GM19463 (cell line): Measurements from ENCODE around the gene MYO5A.
A peak's percentile ranks its signal among the peaks of the same experiment; 100 is the strongest.

Experiments used
- ATAC-seq: cut with Tn5 transposase; IDR thresholded peaks from one replicate; pipeline ENCODE4 v1.9.1; 2021; ENCODE audit warnings: mild to moderate bottlenecking, moderate library complexity; ENCODE audit not compliant: unreplicated experiment

The MYO5A gene

DNA sequence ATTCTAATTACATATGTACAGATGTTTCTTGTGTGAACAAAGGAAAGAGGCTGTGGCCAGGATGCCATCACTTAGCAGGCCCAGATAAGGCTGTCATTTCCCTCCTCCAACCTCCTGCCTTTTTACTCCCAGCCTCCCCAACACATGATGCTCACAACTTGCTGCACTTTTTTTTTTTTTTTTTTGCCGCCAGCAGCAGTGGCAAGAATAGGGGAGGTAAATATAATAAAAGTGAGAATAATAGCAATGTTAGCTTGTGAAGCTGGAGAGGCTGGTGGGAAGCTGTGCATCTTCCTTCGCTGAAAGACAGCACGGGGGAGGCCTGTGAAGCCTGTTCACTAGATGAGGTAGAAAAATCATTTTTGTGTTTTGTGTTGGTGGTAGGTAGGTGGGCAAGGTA, 190.6 kb downstream of the MYO5A start:
- no peak for ATAC-seq

DNA sequence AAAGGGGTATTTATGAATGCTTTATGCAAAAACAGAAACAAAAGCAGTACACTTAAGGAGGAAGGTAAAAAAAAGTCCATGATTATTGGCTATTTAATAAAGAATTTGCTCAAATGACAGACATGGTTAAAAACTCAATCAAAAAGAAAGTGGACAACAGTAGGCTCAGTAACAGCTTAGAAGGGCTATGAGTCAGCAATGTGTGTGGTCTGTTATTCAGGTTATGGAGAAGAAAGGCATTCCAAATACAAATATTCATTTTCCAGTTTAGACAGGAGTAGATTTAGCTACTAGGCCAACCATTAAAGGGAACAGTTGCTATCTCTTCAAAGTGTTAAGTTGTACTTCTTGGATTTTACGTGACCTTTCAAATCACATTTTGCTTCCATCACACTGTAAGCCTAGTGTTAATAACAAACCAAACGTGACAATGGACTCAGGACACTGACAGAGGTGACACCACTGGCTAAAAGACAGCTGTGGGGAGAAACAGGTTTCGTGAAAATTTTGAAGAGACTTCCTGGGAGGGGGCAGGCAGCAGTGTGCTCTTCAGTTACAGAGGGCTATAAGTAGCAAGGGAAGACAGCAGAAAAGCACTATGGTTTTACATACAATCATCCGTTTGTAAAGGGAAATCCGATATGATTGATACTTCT, 191.4 kb downstream of the MYO5A start:
- no peak for ATAC-seq

DNA sequence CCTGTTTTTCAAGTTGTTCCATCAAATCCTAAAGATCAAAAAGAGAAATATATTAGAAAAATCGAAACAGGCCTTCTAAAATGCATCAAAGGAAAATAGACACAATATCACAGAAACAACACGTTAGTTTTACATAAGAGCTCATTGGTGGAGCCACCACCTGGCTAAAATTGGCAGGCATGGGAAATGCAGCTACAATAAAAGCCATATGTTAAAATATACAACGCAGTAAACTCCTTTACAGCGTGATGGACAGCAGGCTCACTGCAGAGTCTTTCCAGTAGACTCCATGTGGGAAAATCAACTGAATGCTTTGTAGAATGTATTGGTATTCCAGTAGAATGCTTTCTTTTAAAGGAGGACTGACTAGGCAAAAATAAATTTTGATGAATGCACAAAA, 192.2 kb downstream of the MYO5A start:
- ATAC-seq = no peak

DNA sequence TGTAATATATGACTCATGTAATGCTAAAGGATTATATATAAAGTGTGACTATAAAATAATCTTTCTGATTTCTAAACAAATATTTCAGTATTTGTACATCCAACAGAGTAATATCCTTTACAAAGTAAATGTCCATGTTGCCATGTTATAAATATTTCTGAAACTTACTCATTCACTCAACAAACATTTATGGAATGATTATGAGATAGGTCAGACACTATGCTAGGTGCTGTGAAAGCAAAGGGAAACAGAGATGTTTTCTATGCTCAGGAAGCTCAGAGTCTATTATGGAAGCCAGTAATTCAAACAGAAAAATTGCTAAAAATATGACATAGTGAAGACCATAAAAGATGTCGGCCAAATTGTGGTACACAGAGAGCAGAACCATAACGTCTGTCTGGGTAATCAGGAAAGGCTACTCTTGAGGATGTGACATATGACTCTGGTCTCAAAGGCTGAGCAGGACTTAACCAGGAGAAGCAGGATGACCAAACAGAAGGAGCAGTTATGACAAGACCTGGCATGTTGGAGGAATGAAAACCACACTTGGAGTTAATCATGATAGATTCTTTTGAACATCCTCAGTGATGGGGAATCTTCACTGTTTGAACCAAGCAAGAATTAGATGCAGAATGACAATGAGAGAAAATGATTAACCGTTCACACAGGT, 194.1 kb downstream of the MYO5A start:
- no peak for ATAC-seq

DNA sequence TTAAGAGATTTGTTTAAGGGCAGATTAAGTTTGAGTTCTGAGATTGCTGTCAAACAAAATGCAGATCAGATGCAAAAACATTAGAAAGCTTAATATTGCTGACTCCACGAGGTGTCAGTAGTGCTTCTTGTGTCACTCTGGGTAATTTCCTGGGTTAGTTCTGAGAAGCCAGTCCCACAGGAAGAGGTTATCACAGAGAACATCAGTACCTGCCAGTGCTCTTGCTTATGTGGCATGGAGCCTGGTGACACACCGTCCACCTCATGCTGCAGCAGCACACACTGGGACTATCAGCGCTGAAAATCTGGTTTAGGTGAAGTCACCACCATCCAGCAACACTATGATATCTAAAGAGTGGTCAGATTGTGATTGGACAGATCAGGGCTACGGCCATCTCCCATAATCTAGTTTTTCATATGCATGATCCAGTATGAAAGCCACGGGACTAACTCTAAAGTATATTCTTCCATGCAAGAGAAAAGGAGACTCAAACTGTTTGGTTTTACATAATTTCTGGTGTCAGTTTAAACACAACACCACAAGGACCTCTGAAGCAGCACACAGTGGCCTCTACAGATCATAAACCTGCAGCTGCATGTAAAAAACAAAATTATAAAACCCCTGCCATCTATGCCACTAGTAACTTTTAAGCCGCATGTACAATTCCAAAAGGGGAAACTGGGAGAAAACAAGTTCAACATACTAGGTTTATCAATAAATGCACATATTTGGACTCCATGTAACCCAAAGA, 197.0 kb downstream of the MYO5A start:
- peak; percentile 88 for ATAC-seq

DNA sequence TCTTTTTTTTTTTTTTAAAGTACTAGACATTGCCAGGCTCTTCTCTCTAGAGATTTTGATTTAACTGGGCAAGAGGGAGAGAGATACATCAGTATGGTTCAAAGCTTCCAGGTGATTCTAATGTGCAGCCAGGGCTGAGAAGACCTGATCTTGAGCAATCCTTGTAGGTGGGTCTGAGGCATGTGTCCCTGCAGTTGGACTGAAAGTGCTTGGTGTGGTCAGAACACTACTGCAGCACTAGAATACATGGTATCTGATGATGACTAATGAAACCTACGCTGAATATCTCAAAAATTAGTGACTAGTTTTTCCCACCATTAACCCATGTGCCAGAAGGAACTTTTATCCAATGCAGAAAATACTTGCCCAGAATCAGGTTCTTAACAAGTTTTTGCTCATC, 198.7 kb downstream of the MYO5A start:
- no peak for ATAC-seq

DNA sequence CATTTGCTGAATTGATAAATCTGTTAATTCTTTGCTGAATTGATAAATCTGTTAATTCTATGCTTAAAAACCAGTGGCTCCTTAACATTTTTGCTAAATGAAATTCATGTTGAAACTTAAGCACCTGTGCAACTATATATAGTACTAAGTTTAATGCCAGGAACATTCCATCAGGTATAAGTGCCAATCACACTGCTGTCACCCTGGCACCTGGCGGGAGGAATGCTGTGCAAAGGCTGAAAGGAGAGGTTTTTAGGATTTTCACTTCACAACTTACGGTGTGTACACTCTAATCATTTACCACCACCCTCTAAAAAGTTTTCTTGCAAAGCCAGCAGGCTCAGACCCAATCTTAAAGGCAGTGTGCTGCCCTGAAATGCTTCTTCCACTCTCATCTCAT, 199.5 kb downstream of the MYO5A start:
- no peak for ATAC-seq

DNA sequence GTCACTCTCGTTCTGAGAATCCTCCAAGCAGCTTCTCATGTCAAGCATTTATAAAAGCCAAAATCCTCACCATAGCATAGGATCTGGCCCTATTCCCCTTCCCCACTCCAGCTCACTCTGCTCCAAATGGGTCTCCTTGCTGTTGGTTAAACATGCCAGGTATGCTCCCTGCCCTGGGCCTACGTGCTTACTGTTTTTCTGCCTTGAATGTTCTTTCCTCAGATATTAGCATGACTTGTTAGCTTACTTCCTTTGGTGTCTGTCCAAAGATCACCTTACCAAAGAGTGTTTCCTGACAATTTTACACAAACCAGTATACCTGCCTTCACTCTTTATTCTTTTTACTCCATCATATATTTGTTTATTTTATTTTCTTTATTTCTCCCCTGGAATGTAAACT, 200.0 kb downstream of the MYO5A start:
- no peak for ATAC-seq

DNA sequence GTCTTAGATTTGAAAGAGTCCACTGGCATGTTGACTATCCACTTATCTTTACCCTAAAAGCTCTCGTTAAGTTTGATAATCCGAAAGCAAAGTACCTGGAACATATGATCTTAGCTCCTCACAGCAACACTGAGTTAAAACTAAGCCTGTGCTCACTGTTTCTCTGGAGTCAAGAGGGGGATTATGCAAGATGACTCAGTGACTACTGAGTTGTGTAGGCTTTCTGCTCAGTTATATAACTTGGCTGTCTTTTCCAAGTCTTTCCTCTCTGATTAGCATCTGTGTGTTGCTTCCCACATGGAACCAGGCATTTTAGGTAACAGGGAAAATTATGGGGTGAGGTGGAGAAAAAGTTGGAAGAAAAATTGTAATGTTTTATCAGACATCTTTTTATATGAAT, 201.9 kb downstream of the MYO5A start:
- no peak for ATAC-seq

DNA sequence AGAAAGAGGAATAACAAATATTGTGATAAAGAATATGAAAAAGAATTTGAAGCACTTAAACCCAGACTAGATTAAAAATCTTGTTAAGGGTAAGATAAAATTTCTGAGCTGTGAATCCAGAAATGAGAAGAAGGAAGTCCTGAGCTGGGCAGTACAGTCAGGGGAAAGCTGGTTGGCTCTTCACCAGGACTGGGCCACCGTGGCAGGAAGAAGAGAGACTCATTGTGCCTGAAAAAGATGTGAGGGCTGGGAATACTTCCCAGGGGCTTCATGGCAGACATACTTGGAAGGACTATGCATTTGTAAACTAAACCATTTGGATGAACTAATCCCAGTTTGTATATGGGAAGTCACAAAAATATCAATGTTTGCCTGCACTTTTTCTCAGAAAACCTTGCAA, 204.6 kb downstream of the MYO5A start:
- ATAC-seq = no peak

DNA sequence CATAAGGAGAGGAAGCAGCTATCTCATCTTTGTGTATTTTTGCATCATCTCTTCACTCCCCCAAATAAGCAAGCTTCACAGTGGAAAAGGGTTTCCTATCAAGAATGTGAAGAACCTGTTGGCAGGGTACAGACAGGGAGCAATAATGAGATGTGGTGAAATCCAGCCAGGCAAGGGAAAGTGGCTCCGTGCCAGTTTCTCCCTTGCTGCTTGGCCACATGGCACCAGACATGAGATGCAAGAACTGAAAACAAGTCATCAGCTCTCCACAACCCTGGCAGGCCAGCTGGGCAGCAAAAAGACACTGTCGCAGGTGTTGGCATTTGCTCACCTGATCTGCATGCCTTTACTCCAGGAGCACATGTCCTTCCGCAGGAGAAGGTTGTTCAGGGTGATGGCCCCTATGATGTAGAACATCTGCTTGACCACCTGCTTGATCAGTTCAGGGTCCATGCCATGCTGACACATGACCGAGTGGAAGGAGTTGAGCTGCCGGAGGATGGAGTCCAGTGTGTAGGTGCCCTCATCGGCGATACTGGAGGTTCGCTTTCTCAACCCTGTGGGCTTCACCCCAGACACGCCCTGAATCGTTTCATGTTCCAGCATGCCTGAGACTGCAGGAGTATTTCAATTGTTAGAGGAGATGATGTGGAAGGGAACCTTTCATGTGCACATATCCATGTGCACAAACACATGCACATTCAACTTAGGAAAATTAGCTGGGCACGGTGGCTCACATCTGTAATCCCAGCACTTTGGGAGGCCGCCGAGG, 209.8 kb downstream of the MYO5A start:
- no peak for ATAC-seq

DNA sequence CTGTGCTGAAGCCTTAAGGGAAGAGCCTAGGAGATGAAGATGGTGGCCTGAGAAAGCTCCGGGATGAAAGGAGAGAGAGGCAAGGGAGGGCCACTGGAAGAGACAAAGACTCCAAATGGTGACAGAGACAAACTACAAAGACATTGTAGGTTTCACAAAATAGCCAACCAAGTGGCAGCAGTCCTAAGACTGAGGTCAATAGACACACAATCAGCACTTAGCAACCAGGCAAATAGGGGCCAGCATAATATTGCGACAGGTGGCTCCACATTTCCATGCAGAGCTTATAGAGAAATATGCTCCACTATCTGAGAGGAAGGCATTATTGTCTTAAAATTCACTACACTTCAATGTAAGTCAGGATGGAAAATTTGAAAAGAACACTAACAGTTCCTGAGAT, 211.0 kb downstream of the MYO5A start:
- no peak for ATAC-seq

DNA sequence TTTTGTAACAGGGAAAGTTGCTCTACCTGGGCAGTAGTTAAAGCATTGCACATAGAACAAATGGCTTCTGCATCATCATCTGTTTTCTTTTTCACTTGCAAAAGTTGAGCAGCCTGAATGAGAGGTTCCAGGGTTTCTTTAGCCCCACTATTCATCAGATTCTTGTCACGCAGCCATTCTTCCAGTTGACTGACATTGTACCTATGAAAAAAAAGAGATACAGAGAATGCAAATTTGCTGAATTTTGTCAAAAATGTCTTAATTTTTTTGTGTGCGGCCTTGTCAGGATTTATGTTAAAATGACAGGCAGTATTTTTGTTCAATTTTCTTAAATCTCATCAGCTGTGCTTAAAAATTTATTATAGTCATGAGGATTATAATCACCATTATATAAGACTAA, 211.7 kb downstream of the MYO5A start:
- no peak for ATAC-seq

DNA sequence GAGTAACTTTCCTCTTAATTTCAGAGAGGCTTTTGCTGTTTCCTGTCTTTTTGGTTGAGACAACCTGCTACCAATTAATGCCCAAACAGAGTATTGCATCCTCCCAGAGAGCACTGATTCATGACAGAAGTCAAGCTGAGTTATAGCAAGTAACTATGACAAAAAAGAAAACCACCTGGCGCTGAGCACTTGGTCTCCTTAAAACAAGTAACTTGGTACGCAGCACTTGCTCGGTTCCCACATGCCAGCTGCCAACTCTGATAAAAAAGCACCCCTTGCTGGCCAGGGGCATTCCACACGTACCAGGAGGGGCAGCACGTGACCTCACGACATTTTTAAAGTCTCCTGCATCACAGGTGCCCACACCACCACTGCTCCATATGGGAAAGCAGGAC, 219.5 kb downstream of the MYO5A start:
- peak; percentile 70 for ATAC-seq

DNA sequence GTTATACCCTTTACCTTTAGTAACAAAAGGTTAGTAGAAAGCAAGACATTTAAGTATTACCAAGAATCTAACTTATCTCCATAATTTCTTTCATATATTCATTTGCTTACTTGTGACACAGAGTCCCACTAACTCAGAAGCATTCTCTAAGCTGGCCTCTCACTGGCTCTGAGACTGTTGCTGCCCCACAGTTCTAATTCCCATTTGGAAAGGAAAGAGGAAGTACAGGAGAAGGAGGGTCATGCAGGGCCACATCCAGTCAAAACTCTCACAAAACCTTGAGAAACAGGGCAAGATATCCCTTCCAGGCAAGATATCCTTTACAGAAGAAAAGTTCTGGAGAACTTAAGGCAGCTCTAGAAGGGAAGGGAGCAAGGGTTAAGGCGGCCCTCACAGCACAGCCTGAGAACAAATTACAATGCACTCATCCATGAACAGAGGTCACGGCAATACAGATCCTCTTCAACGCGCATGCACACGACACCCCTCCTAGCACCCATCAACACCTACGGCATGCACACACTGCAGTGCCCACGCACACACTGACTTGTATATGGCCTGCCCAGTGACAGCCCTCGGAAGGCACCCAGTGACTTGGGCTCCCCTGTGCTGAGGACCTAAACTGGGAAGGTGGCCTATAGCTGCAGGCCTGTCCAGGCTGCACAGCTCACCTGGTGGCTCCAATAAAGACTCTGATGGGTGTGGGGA, 220.1 kb downstream of the MYO5A start:
- peak; percentile 82 for ATAC-seq

DNA sequence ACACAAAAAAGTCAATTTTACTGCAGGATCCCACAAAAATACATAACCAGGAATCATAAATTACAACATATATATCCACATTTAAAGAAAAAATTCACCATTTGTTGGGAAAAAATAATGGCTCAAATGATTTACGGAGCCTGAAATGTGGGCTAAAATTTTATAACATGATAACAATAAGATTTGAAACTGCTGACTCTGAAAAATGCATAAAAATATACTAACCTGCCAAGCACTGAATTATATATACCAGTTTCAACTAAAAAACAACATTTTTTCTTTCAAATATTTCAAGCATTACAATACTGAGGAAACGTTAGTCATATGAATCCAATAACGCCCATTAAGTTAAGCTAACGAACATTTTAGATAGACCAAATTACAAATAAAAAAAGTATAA, 220.8 kb downstream of the MYO5A start:
- ATAC-seq = no peak

DNA sequence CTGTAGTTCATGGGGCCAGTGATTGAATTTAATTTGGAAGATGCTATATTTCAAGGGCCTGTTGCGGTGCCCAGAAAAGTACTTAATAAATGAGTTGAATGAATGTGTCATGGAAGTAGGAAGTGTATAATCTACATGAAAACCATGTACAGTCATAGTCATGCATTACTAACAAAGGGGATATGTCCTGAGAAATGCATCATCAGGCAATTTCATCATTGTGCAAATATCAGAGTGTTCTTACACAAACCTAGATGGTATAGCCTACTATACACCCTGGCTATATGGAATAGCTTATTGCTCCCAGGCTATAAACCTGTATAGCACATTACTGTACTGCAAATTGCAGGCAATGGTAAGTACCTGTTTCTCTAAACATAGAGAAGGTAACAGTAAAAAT, 222.4 kb downstream of the MYO5A start:
- ATAC-seq = no peak

DNA sequence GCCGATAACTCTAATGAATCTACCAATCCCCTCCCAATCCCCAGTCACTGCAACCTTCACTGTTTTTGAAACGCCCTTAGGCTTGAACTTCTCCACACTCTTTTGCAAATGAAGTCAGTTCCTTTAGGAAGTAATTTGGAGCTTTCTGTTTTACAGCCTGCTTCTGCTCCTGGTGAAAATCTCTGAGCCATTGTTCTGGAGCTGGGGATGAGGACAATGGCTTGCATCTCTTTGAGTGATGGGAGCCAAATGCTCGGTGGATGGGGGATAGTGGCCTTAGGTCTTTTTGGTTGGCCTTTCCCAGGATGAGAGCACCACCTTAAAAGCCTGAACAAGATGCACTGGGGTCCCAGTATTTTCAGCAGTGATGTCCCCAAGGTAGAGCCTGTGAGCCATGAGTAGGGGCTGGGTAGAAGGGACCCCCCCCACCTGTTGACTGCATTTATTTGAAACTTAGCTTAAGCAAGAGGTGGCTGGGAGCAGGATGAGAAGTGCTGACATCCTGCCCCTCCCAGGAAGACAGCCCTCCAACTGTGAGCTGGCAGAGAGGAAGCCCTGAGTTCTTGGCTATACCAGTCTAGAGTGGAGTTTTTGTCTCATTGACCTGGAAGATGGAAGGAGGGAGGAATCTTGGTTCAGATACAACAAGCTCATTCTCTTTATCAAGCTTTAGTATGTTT, 225.4 kb downstream of the MYO5A start:
- ATAC-seq = no peak

DNA sequence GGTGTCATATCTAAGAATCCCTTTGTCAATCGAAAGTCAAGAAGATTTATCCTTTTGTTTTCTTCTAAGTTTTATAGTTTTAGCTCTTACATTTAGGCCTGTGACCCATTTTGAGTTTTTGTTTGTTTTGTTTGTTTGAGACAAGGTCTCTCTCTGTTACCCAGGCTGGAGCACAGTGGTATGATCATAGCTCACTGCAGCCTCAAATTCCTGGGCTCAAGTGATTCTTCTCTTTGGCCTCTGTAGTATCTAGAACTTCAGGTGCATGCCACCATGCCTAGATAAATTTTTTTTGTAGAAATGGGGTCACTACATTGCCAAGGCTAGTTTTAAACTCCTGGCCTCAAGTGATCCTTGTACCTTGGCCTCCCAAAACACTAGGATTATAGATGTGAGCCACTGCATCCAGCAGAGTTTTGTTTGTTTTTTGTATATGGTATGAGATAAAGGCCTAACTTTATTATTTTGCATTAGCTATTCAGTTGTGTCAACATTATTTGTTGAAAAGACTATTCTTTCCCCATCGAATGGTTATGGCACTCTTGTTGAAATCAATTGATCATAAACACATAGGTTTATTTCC, 227.3 kb downstream of the MYO5A start:
- no peak for ATAC-seq

DNA sequence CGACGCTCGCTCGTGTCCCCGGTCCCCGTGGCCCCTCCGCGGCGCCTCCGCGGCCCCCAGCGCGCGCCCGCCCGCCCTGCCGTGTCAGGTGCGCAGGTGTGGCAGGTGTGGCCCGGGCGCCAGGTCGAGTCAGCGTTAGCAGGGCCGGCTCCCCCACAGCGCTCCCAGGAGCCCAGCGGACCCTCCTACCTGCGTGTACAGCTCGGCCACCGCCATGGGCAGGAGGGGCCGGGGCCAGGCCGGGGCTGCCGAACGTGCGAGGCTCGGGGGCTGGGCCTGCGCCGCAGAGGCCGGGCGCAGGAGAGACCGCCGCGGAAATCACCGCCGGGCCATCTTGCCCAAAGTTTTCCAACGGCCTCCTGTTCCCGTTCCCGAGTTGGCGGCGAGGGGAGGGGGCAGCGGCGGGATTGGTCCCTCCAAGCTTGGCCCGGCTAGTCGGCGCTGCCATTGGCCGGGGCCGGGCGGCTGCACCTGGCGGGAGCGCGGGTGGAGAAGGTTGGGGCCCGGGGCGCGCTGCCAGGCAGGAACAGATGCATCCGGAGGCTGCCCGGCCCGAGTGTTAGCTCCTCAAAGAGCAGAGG, 233.2 kb downstream of the MYO5A start, which contains the start of gene MYO5C:
MYO5C (minus strand) TSS at position 384 of the 581 bp plus-strand sequence; CDS start at position 216, 168 bp downstream.
- ATAC-seq = peak; percentile 45
